PFSK-1 (cell line): Measurements from ENCODE around the gene FGF11.

Experiments used
- FOXP2 ChIP-seq: optimal IDR thresholded peaks from 2 replicates; pipeline ENCODE3; 2011; ENCODE audit warnings: borderline replicate concordance, control low read depth, inconsistent platforms; ENCODE audit not compliant: insufficient read depth; ENCODE audit errors: extremely low read length, extremely low read depth
- POLR2AphosphoS5 ChIP-seq: IDR thresholded peaks from 2 replicates; pipeline ENCODE4 v1.6.1; 2012; ENCODE audit warnings: low read depth, mild to moderate bottlenecking, control low read depth, low read length, moderate library complexity
- SIN3A ChIP-seq: IDR thresholded peaks from 2 replicates; pipeline ENCODE4 v1.6.1; 2012; ENCODE audit warnings: mild to moderate bottlenecking, low read length, moderate library complexity, borderline replicate concordance; ENCODE audit not compliant: insufficient read depth
- TAF1 ChIP-seq: IDR thresholded peaks from 2 replicates; pipeline ENCODE4 v1.6.1; 2012; ENCODE audit warnings: low read length, control low read depth, borderline replicate concordance; ENCODE audit not compliant: insufficient read depth
- TF ChIP-seq, protein P1 (sequence below), 2 experiments: IDR thresholded peaks; 2 replicates each; pipeline versions ENCODE4 v1.6.1 to v1.8.0; 2011 to 2012; ENCODE audit warnings: low read depth in 2 of 2, low read length in 2 of 2, control low read depth in 1 of 2, inconsistent platforms in 1 of 2, mild to moderate bottlenecking in 1 of 2, moderate library complexity in 1 of 2; ENCODE audit not compliant: insufficient read depth in 1 of 2

The FGF11 gene

DNA sequence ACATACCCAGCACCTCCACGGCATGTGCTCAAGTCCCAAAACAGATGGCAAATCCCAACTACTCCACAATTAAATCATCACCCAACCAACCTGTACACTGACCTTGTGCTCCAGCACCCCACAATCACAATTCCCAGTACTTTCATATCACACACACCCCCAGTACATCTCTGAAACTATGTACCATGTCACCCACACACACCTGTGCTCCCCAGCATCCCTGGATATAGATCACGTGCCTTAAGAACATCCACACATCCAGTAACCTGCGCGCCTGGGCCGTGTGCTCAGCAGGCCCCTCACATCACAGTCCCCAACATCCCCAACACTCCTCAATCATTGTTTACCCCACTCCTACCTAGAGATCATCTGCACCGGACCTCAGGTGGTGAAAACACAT lies 29.6 kb upstream of the FGF11 start:
- TF ChIP-seq TAF1 = no peak
- no peak for TF ChIP-seq SIN3A
- TF ChIP-seq, protein P1, sequence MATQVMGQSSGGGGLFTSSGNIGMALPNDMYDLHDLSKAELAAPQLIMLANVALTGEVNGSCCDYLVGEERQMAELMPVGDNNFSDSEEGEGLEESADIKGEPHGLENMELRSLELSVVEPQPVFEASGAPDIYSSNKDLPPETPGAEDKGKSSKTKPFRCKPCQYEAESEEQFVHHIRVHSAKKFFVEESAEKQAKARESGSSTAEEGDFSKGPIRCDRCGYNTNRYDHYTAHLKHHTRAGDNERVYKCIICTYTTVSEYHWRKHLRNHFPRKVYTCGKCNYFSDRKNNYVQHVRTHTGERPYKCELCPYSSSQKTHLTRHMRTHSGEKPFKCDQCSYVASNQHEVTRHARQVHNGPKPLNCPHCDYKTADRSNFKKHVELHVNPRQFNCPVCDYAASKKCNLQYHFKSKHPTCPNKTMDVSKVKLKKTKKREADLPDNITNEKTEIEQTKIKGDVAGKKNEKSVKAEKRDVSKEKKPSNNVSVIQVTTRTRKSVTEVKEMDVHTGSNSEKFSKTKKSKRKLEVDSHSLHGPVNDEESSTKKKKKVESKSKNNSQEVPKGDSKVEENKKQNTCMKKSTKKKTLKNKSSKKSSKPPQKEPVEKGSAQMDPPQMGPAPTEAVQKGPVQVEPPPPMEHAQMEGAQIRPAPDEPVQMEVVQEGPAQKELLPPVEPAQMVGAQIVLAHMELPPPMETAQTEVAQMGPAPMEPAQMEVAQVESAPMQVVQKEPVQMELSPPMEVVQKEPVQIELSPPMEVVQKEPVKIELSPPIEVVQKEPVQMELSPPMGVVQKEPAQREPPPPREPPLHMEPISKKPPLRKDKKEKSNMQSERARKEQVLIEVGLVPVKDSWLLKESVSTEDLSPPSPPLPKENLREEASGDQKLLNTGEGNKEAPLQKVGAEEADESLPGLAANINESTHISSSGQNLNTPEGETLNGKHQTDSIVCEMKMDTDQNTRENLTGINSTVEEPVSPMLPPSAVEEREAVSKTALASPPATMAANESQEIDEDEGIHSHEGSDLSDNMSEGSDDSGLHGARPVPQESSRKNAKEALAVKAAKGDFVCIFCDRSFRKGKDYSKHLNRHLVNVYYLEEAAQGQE (IDR thresholded peaks at IDR 0.05; ENCODE audit: insufficient read depth in 1 of 2, low read depth in 2 of 2, low read length in 2 of 2) = no peak
- TF ChIP-seq POLR2AphosphoS5 = no peak
- TF ChIP-seq FOXP2 = no peak

DNA sequence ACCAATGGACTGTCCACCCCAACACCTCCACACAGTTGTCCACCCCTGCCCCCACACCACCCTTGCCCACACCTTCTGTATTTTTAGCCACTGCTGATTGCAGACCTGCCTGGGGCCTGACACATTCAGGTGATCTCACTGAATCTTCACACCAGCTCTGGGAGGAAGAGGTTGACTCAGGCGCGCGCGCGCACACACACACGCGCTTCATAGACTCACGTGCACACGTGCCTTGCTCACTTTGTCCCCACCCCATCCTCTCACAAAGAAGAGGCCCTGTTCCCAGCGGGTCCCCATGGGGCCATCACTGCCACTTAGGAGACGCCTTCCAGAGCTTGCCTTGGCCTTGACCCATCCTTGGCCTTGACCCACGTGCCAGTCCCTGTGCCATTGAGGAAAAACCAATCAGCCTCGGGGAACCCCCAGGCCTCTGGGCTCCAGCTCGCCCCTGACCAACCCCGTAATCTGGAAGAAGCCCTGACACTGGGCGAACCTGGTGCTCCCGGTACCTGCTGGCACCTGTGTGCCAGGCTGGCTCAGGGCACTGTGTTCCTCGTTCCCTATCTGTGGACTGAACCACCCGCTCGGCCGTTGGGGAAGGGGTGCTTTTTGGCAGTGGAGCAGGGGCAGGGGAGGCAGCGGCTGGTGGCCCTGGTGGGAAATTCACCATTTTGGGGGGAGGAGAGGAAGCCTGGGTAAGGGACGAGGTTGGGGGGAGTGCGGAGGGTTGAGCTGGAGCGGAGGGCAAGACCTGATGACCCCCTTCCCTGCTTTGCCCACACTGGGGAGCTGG lies 28.5 kb upstream of the FGF11 start:
- TF ChIP-seq, protein P1 (IDR thresholded peaks at IDR 0.05; ENCODE audit: insufficient read depth in 1 of 2, low read depth in 2 of 2, low read length in 2 of 2) = no peak
- TF ChIP-seq SIN3A = no peak

GRCh38 chr17:7411427-7411750 lies 27.9 kb upstream of the FGF11 start:
- no peak for TF ChIP-seq SIN3A

GRCh38 chr17:7413346-7413985 lies 25.8 kb upstream of the FGF11 start:
- TF ChIP-seq TAF1 (no peak), SIN3A (no peak), FOXP2 (no peak)

GRCh38 chr17:7414837-7415236 lies 24.5 kb upstream of the FGF11 start:
- TF ChIP-seq POLR2AphosphoS5 (no peak), SIN3A (no peak), FOXP2 (no peak), TAF1 (no peak)
- TF ChIP-seq, protein P1 (IDR thresholded peaks at IDR 0.05; ENCODE audit: insufficient read depth in 1 of 2, low read depth in 2 of 2, low read length in 2 of 2) = no peak

GRCh38 chr17:7415784-7416183 lies 23.5 kb upstream of the FGF11 start:
- TF ChIP-seq POLR2AphosphoS5 (no peak), FOXP2 (no peak), SIN3A (no peak), TAF1 (no peak)
- TF ChIP-seq, protein P1 (IDR thresholded peaks at IDR 0.05; ENCODE audit: insufficient read depth in 1 of 2, low read depth in 2 of 2, low read length in 2 of 2) = no peak
